GM18861 (cell line): Measurements from ENCODE around the gene GABRA5.

Experiments
- ATAC-seq: cut with Tn5 transposase; IDR thresholded peaks from one replicate; pipeline ENCODE4 v1.9.1; 2021; ENCODE audit not compliant: unreplicated experiment

GABRA5 gene

DNA sequence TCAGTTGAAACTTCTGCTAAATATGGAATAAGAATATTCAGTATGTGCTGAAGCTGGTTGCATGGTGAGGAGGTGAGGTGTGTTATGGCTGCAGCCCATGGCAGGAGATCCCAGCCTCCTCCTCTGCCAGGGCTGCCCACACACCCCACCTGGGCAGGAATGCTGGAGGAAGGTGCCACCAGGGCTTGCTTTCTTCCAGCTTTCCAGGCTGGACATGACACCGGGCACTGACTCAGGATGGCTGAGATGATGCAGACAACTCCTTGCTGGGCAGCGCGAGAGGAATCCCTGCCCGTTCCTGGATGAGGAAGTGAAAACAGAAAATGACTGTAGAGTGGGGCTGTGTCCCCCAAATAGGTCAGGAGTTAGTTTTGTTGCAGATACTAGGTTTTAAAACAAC, 118.2 kb downstream of the GABRA5 start:
- no peak for ATAC-seq

- no peak for ATAC-seq
Measured at GRCh38 chr15:26996250-26996649, 129.4 kb downstream of the GABRA5 start.
